CD14-positive monocyte (primary cell): ENCODE data around the gene TENM3. TPM values are rescaled to one million over a fixed set of nuclear protein-coding genes. Genes with fewer than 3 reads are reported as not detected.

Source experiments
- DNase-seq, 3 donors: peaks; one replicate each; pipeline ENCODE4 v3.0.0-alpha.2; 2011 to 2022
- H2AFZ ChIP-seq: 2 replicates; pipeline ENCODE4 v1.6.0; 2012; ENCODE audit warnings: mild to moderate bottlenecking, low read depth, low read length, inconsistent platforms; ENCODE audit not compliant: insufficient read depth, poor library complexity, severe bottlenecking
- H3K27ac ChIP-seq, 2 donors: 1 replicate in 1 of 2; 2 replicates in 1 of 2; pipeline ENCODE4 v1.5.1; 2012 to 2013; ENCODE audit warnings: low read length in 2 of 2, control low read depth in 1 of 2, inconsistent platforms in 1 of 2, low read depth in 1 of 2, mild to moderate bottlenecking in 1 of 2
- H3K27me3 ChIP-seq, 2 donors: one replicate each; pipeline versions ENCODE4 v1.6.0 to v1.6.1; 2011 to 2013; ENCODE audit warnings: low read length in 2 of 2; ENCODE audit not compliant: control insufficient read depth in 2 of 2, insufficient read depth in 2 of 2
- H3K36me3 ChIP-seq, 2 donors: replicated peaks in 1 of 2; 1 replicate in 1 of 2; 2 replicates in 1 of 2; pipeline versions ENCODE4 v1.5.1 to v1.6.1; 2012 to 2013; ENCODE audit warnings: low read length in 2 of 2, control low read depth in 1 of 2, inconsistent platforms in 1 of 2, mild to moderate bottlenecking in 1 of 2; ENCODE audit not compliant: insufficient read depth in 2 of 2, control insufficient read depth in 1 of 2
- H3K4me1 ChIP-seq, 2 donors: 1 replicate in 1 of 2; 2 replicates in 1 of 2; pipeline versions ENCODE4 v1.5.1 to v1.6.1; 2012 to 2013; ENCODE audit warnings: low read length in 2 of 2, control low read depth in 1 of 2, inconsistent platforms in 1 of 2, mild to moderate bottlenecking in 1 of 2, moderate library complexity in 1 of 2; ENCODE audit not compliant: insufficient read depth in 2 of 2, control insufficient read depth in 1 of 2
- H3K4me2 ChIP-seq: replicated peaks from 2 replicates; pipeline ENCODE3; 2012; ENCODE audit warnings: low read length, moderate library complexity, mild to moderate bottlenecking; ENCODE audit not compliant: poor library complexity, severe bottlenecking; ENCODE audit errors: extremely low read depth
- H3K4me3 ChIP-seq, 3 experiments: fragments of 200-600 bp in 1 of 3; sonication (generic) in 1 of 3; replicated peaks in 1 of 3; 1 replicate in 2 of 3; 2 replicates in 1 of 3; pipeline ENCODE4 v1.5.1; 2011 to 2013; ENCODE audit warnings: low read length in 3 of 3, mild to moderate bottlenecking in 3 of 3, control low read depth in 2 of 3, low read depth in 2 of 3, inconsistent platforms in 1 of 3, moderate library complexity in 1 of 3
- H3K79me2 ChIP-seq: 2 replicates; pipeline ENCODE4 v1.6.0; 2012; ENCODE audit warnings: mild to moderate bottlenecking, control low read depth, inconsistent platforms, low read length, moderate library complexity; ENCODE audit not compliant: insufficient read depth
- H3K9ac ChIP-seq: 2 replicates; pipeline ENCODE4 v1.6.0; 2017; ENCODE audit warnings: low read length, mild to moderate bottlenecking; ENCODE audit not compliant: insufficient read depth, poor library complexity, severe bottlenecking
- H3K9me3 ChIP-seq, 2 donors: replicated peaks in 1 of 2; 1 replicate in 1 of 2; 2 replicates in 1 of 2; pipeline versions ENCODE4 v1.5.1 to v1.6.1; 2012 to 2013; ENCODE audit warnings: low read length in 2 of 2, control low read depth in 1 of 2; ENCODE audit not compliant: control insufficient read depth in 1 of 2, insufficient read depth in 1 of 2
- H4K20me1 ChIP-seq: 2 replicates; pipeline ENCODE4 v1.6.0; 2012; ENCODE audit warnings: mild to moderate bottlenecking, low read length, control low read depth, moderate library complexity; ENCODE audit not compliant: insufficient read depth
- H3K27ac Mint-ChIP-seq, 7 donors: one replicate each; pipeline ENCODE4 v1.8.0; 2020; ENCODE audit warnings: mild to moderate bottlenecking in 7 of 7, mixed read lengths in 7 of 7, moderate library complexity in 6 of 7, inconsistent platforms in 2 of 7
- H3K27me3 Mint-ChIP-seq, 3 donors: one replicate each; pipeline ENCODE4 v1.8.0; 2021 to 2022; ENCODE audit warnings: low read depth in 3 of 3, mild to moderate bottlenecking in 3 of 3, mixed read lengths in 3 of 3, moderate library complexity in 3 of 3, inconsistent platforms in 1 of 3
- H3K36me3 Mint-ChIP-seq, 2 donors: one replicate each; pipeline ENCODE4 v1.8.0; 2020; ENCODE audit warnings: mixed read lengths in 2 of 2, inconsistent platforms in 1 of 2, mild to moderate bottlenecking in 1 of 2
- H3K4me1 Mint-ChIP-seq: one replicate; pipeline ENCODE4 v1.8.0; 2020; ENCODE audit warnings: mild to moderate bottlenecking, mixed read lengths
- H3K4me3 Mint-ChIP-seq, 2 donors: one replicate each; pipeline ENCODE4 v1.8.0; 2020; ENCODE audit warnings: mild to moderate bottlenecking in 2 of 2, mixed read lengths in 2 of 2, moderate library complexity in 1 of 2
- H3K9me3 Mint-ChIP-seq, 7 donors: one replicate each; pipeline ENCODE4 v1.8.0; 2020 to 2022; ENCODE audit warnings: mixed read lengths in 7 of 7, mild to moderate bottlenecking in 6 of 7, moderate library complexity in 6 of 7, inconsistent platforms in 2 of 7
- CTCF ChIP-seq: fragments of 200-600 bp; IDR thresholded peaks from one replicate; pipeline ENCODE4 v1.8.0; 2022; ENCODE audit warnings: antibody characterized with exemption, mild to moderate bottlenecking
- WGBS: methylation state at CpG from one replicate; pipeline ENCODE4 v1.1.5; 2013; ENCODE audit warnings: missing lambda C conversion rate; ENCODE audit not compliant: insufficient coverage; 5-methylcytosine and 5-hydroxymethylcytosine counted together
- intact Hi-C, 2 donors: fragments of 100-400 bp; cut with micrococcal nuclease; formaldehyde crosslinking; loops; one replicate each; pipeline versions ENCODE4 v1.15.0 to v1.15.1; 2023
- polyA plus RNA-seq, 3 donors: library from polyadenylated mRNA; depleted of rRNA in 1 of 3; unstranded in 2 of 3; stranded (reverse) in 1 of 3; fragments of 300-500 nt in 2 of 3; fragments of >200 nt in 1 of 3; fragmentation: Illumina TruSeq in 2 of 3; gene quantifications; 1 replicate in 2 of 3; 2 replicates in 1 of 3; pipeline ENCODE4 v1.2.3, GENCODE V29; 2012 to 2021

The TENM3 gene
- polyA plus RNA-seq, 3 donors, result not detected

GRCh38 chr4:182619660-182620059 lies 376.5 kb downstream of the TENM3 start:
- Histone ChIP-seq H3K27me3 (no peaks in the 10 kb centered on the region), H3K27ac (no peak overlapping the region), H3K4me3 (no peak overlapping the region), H2AFZ (no peak overlapping the region), H4K20me1 (no peaks in the 10 kb centered on the region), H3K4me2 (no peak overlapping the region), H3K79me2 (no peaks in the 10 kb centered on the region), H3K9me3 (no peaks in the 10 kb centered on the region), H3K4me1 (no peaks in the 10 kb centered on the region), H3K9ac (no peak overlapping the region), H3K36me3 (no peaks in the 10 kb centered on the region)
- H3K27ac Mint-ChIP-seq, result no peak overlapping the region
- intact Hi-C loops, result no loop called here
- peaks cover 2 to 3% (median 3%) of the 10 kb centered on the region in 3 donors for H3K27me3 Mint-ChIP-seq
- no peak for TF ChIP-seq CTCF
- no peak overlapping the region for H3K4me3 Mint-ChIP-seq
- no peaks in the 10 kb centered on the region for H3K4me1 Mint-ChIP-seq
- no peaks in the 10 kb centered on the region for H3K36me3 Mint-ChIP-seq
- DNase-seq, result no peak
- peaks cover 0 to 1% (median 0%) of the 10 kb centered on the region in 7 donors for H3K9me3 Mint-ChIP-seq
- 100% methylated on average over 1 of the region's 5 CpGs for WGBS

- WGBS, result 88% methylated on average over 3 of the region's 10 CpGs
- no peak overlapping the region for H3K4me2 ChIP-seq
- Mint-ChIP-seq H3K36me3 (no peaks in the 10 kb centered on the region), H3K9me3 (peaks cover 0 to 2% (median 0%) of the 10 kb centered on the region in 7 donors), H3K27me3 (peaks cover 2 to 5% (median 3%) of the 10 kb centered on the region in 3 donors), H3K4me3 (no peak overlapping the region), H3K4me1 (no peaks in the 10 kb centered on the region), H3K27ac (no peak overlapping the region)
- H4K20me1 ChIP-seq, result no peaks in the 10 kb centered on the region
- H3K36me3 ChIP-seq, result no peaks in the 10 kb centered on the region
- H3K27me3 ChIP-seq, result no peaks in the 10 kb centered on the region
- H2AFZ ChIP-seq, result no peak overlapping the region
- no peak for DNase-seq
- intact Hi-C loops, result no loop called here
- no peak overlapping the region for H3K27ac ChIP-seq
- H3K9ac ChIP-seq, result no peak overlapping the region
- no peaks in the 10 kb centered on the region for H3K9me3 ChIP-seq
- H3K79me2 ChIP-seq, result no peaks in the 10 kb centered on the region
- H3K4me3 ChIP-seq, result no peak overlapping the region
- H3K4me1 ChIP-seq, result no peaks in the 10 kb centered on the region
- TF ChIP-seq CTCF, result no peak
Measured at GRCh38 chr4:182620111-182620980, 377.1 kb downstream of the TENM3 start.
